DND-41 (cell line): ENCODE results near the gene ARHGAP5.

Experiments used
- EZH2 ChIP-seq: IDR thresholded peaks from 3 replicates; pipeline ENCODE4 v1.6.1; 2012; ENCODE audit warnings: borderline replicate concordance, low read depth, mild to moderate bottlenecking, moderate library complexity, low read length, inconsistent platforms; ENCODE audit not compliant: severe bottlenecking
- TF ChIP-seq, protein P1 (sequence below): IDR thresholded peaks from 2 replicates; pipeline ENCODE4 v1.5.1; 2012; ENCODE audit warnings: borderline replicate concordance, low read length, moderate library complexity, mild to moderate bottlenecking; ENCODE audit not compliant: poor library complexity, severe bottlenecking; ENCODE audit errors: extremely low read depth

DNA sequence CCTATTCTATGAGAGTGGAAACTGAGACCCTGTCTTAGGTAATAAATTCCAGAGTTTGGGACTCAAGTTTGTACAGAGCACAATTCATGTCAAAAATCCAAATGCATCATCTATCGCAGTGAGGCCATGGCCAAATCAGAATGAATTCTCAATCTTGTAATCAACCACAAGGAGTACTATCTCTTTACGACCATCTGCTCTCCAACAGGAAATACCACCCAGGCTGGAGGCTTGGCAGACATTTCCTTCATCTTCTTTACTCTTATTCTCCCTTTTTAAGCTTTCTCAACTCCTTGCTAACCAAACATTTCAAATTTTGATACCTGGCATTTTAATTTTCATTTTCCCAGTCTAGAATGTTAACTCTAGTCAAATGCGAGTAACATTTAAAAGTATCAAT is 92.1 kb downstream of the ARHGAP5 start:
- TF ChIP-seq EZH2 = no peak
- TF ChIP-seq, protein P1, sequence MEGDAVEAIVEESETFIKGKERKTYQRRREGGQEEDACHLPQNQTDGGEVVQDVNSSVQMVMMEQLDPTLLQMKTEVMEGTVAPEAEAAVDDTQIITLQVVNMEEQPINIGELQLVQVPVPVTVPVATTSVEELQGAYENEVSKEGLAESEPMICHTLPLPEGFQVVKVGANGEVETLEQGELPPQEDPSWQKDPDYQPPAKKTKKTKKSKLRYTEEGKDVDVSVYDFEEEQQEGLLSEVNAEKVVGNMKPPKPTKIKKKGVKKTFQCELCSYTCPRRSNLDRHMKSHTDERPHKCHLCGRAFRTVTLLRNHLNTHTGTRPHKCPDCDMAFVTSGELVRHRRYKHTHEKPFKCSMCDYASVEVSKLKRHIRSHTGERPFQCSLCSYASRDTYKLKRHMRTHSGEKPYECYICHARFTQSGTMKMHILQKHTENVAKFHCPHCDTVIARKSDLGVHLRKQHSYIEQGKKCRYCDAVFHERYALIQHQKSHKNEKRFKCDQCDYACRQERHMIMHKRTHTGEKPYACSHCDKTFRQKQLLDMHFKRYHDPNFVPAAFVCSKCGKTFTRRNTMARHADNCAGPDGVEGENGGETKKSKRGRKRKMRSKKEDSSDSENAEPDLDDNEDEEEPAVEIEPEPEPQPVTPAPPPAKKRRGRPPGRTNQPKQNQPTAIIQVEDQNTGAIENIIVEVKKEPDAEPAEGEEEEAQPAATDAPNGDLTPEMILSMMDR = no peak
